ENCODE data around the gene PPP2R2C.

DNA sequence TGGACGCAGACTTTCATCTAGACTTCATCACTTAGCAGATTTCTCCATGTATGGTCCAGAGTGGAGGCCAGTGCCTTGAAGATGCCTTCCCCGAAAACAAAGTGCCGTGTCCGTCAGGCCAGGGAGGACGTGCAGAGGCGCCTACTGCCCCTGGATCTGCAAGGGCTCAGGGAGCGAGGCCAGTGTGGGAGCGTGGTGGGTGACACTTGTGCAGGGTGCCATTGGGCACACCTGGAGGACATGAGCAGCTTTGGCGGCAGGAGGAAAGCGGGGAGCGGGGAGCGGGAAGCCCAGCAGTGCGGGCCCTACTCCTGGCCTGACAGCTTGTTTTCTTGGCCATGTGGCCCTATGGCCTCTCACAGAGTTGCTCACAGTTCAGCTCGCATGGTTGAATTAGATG lies 176.9 kb downstream of the PPP2R2C start:
- TF ChIP-seq L3MBTL2 (conservative IDR thresholded peaks at IDR 0.05) (no peak), ARNT (IDR thresholded peaks at IDR 0.05) (no peak), ZNF384 (IDR thresholded peaks at IDR 0.05) (no peak), BHLHE40 (IDR thresholded peaks at IDR 0.05; ENCODE audit: borderline replicate concordance) (no peak), TARDBP (IDR thresholded peaks at IDR 0.05) (no peak)
- TF ChIP-seq, protein P1, sequence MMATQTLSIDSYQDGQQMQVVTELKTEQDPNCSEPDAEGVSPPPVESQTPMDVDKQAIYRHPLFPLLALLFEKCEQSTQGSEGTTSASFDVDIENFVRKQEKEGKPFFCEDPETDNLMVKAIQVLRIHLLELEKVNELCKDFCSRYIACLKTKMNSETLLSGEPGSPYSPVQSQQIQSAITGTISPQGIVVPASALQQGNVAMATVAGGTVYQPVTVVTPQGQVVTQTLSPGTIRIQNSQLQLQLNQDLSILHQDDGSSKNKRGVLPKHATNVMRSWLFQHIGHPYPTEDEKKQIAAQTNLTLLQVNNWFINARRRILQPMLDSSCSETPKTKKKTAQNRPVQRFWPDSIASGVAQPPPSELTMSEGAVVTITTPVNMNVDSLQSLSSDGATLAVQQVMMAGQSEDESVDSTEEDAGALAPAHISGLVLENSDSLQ (IDR thresholded peaks at IDR 0.05) = no peak

All from HEK293T (cell line).